ENCODE measurements around the gene IFT122.

The IFT122 gene

GRCh38 chr3:129399895-129400357 lies 40.1 kb upstream of the IFT122 start:
- in situ Hi-C loops (cut with HindIII; ENCODE audit: low sequenced_read_pairs) = no loop called here
- no peak for DNase-seq (ENCODE audit: low read depth, low spot score)
- H3K4me3 ChIP-seq (ENCODE audit: low read depth, low read length) = no peak overlapping the region
- no peak for TF ChIP-seq CTCF (IDR thresholded peaks at IDR 0.05; ENCODE audit: low read depth, low read length)

- no peak for TF ChIP-seq CTCF (IDR thresholded peaks at IDR 0.05; ENCODE audit: low read depth, low read length)
- DNase-seq (ENCODE audit: low read depth, low spot score) = no peak
- H3K4me3 ChIP-seq (ENCODE audit: low read depth, low read length) = no peak overlapping the region
- in situ Hi-C loops (cut with HindIII; ENCODE audit: low sequenced_read_pairs) = no loop called here
These were observed 37.8 kb upstream of the IFT122 start for GRCh38 chr3:129402210-129402609.

GRCh38 chr3:129402616-129403015 lies 37.4 kb upstream of the IFT122 start:
- in situ Hi-C loops (cut with HindIII; ENCODE audit: low sequenced_read_pairs) = no loop called here
- no peak for TF ChIP-seq CTCF (IDR thresholded peaks at IDR 0.05; ENCODE audit: low read depth, low read length)
- no peak for DNase-seq (ENCODE audit: low read depth, low spot score)
- H3K4me3 ChIP-seq (ENCODE audit: low read depth, low read length) = no peak overlapping the region

- no peak for DNase-seq (ENCODE audit: low read depth, low spot score)
- no peak overlapping the region for H3K4me3 ChIP-seq (ENCODE audit: low read depth, low read length)
- no peak for TF ChIP-seq CTCF (IDR thresholded peaks at IDR 0.05; ENCODE audit: low read depth, low read length)
- in situ Hi-C loops (cut with HindIII; ENCODE audit: low sequenced_read_pairs) = no loop called here
These were observed 36.6 kb upstream of the IFT122 start for GRCh38 chr3:129403450-129403849.

- in situ Hi-C loops (cut with HindIII; ENCODE audit: low sequenced_read_pairs) = no loop called here
- H3K4me3 ChIP-seq (ENCODE audit: low read depth, low read length) = no peak overlapping the region
- DNase-seq (ENCODE audit: low read depth, low spot score) = no peak
- TF ChIP-seq CTCF (IDR thresholded peaks at IDR 0.05; ENCODE audit: low read depth, low read length) = no peak
These were observed 35.9 kb upstream of the IFT122 start for GRCh38 chr3:129404130-129404529.

GRCh38 chr3:129404610-129405009 lies 35.4 kb upstream of the IFT122 start:
- in situ Hi-C loops (cut with HindIII; ENCODE audit: low sequenced_read_pairs) = no loop called here
- TF ChIP-seq CTCF (IDR thresholded peaks at IDR 0.05; ENCODE audit: low read depth, low read length) = no peak
- H3K4me3 ChIP-seq (ENCODE audit: low read depth, low read length) = no peak overlapping the region
- DNase-seq (ENCODE audit: low read depth, low spot score) = no peak

- no peak for TF ChIP-seq CTCF (IDR thresholded peaks at IDR 0.05; ENCODE audit: low read depth, low read length)
- in situ Hi-C loops (cut with HindIII; ENCODE audit: low sequenced_read_pairs) = no loop called here
- DNase-seq (ENCODE audit: low read depth, low spot score) = peak; percentile 23
- no peak overlapping the region for H3K4me3 ChIP-seq (ENCODE audit: low read depth, low read length)
These were observed 30.5 kb upstream of the IFT122 start for GRCh38 chr3:129409541-129409940.
